Spleen (tissue), 7 donors: ENCODE data around the gene PSORS1C2.

Experiments
- CTCF ChIP-seq, 11 experiments: fragments of 200-600 bp in 7 of 11; fragments of 450-650 bp in 4 of 11; sonication (generic) in 4 of 11; IDR thresholded peaks in 8 of 11; conservative IDR thresholded peaks in 3 of 11; 1 replicate in 7 of 11; 2 replicates in 4 of 11; pipeline versions ENCODE4 v1.4.0 to v1.8.0; 2016 to 2021; ENCODE audit warnings: antibody characterized with exemption in 11 of 11, inconsistent platforms in 4 of 11, mild to moderate bottlenecking in 1 of 11
- POLR2A ChIP-seq, 3 donors: fragments of 450-650 bp; IDR thresholded peaks; one replicate each; pipeline ENCODE4 v1.5.1; 2017; ENCODE audit warnings: antibody characterized with exemption in 3 of 3, mild to moderate bottlenecking in 1 of 3
- POLR2AphosphoS5 ChIP-seq, 3 donors: sonication (generic); formaldehyde crosslinking; IDR thresholded peaks; one replicate each; pipeline ENCODE4 v1.5.1; 2017; ENCODE audit warnings: antibody characterized with exemption in 3 of 3
- donor health status: DM: no; HTN: no; CAD: no; lungs with moderate emphysema.
- donor health status: DM: no; HTN: no; CAD: no.
- donor health status: DM: no; HTN: no; CAD: no.

GRCh38 chr6:31174378-31174777 lies 35.5 kb upstream of the PSORS1C2 start:
- TF ChIP-seq CTCF (IDR thresholded peaks at IDR 0.05 in 8 of 11, conservative IDR thresholded peaks at IDR 0.05 in 3 of 11) (no peak), POLR2A (IDR thresholded peaks at IDR 0.05) (no peak), POLR2AphosphoS5 (IDR thresholded peaks at IDR 0.05) (no peak)
